OCI-M2 (cell line): Measurements from ENCODE around the gene FAM200A.
"Not testable (repeated sequence)": the region's sequence is repeated elsewhere in the genome, so short reads cannot be mapped to it uniquely, and the experiment has no call there.

ENCODE experiments used
- DNase-seq: peaks from one replicate; lab custom pipeline; 2025; ENCODE audit not compliant: unreplicated experiment; lab: John Stamatoyannopoulos, UW

The FAM200A gene

DNA sequence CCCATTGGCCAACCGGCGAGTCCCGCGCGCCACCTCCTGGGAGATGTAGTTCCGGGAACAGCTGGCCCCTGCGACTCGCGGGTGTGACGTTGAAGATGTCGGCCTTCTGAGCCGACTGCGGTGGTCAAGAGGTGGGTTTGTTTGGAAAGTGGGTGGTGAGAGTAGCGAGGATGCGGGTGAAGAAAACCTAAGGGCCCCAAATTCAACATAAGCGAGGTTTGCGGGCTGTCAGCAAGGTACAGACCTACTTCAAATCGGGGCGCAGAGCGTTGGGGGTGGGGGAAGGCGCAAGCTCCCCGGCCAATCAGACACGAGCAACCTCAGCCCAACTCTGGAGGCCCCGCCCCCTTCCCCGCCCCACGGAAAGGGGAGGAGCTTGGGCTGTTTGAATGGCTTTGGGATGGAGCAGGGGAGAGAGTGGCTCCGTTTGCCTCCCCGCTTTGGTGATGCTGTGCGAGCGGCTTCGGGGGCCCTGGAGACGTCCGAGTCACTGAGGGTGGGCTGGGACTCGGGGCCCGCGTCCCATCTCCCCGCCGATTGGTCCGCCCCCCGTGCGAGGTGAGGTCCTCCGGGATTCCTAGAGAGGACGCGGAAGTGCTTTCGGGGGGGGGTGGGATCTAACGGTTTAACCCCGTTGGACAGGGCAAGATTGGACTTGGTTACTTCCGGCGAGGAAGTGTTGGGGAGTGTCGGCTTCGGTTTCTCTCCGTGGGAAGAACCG, 47.2 kb downstream of the FAM200A start, which contains the start of gene ZKSCAN5:
Gene ZKSCAN5, plus strand, starts transcription at position 60 of the 721 bp plus-strand sequence. CDS start 1,383 bp downstream, outside the sequence.
- peak; percentile 85 for DNase-seq

DNA sequence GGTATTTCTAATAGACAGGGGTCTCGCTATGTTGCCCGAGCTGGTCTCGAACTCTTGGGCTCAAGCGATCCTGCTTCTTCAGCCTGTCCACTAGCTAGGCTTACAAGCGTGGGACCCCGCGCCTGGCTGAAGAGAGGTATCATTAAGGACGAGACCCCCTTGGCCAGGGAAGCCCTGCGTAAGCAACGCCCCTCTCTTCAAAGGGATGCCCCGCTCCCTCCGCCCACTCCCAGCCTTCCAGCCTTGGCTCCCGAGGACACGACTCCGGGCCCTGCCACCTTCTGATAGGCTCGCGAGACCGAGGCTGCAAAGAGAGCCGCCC, 47.7 kb downstream of the FAM200A start:
- no peak for DNase-seq

DNA sequence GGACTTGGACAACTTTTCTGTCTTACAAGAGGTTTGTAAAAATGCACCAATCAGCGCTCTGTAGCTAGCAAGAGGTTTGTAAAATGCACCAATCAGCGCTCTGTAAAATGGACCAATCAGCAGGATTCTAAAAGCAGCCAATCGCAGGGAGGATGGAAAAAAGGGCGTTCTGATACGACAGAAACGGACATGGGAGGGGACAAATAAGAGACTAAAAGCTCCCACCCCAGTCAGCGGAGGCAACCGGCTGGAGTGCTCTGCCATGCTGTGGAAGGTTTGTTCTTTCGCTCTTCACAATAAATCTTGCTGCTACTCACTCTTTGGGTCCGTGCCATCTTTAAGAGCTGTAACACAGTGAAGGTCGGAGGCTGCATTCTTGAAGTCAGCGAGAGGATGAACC, 50.7 kb downstream of the FAM200A start:
- DNase-seq: not testable (repeated sequence)

DNA sequence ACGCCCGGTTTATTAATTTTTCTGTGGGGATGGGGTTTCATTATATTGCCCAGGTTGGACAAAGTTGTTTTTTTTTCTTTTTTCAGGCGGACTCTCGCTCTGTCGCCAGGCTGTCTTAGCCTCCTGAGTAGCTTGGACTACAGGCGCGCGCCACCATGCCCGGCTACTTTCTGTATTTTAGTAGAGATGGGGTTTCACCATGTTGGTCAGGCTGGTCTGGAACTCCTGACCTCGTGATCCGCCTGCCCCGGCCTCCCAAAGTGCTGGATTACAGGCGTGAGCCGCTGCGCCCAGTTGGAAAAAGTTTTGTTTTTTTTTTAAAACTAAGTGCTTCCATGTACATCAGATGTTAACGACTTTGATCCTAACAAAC, 51.3 kb downstream of the FAM200A start:
- no peak for DNase-seq

- no peak for DNase-seq
Measured at GRCh38 chr7:99499721-99500636, 51.9 kb downstream of the FAM200A start, which contains the start of gene ZNF394. TSS of gene ZNF394 (minus strand) at chr7:99500281. CDS start at chr7:99500093, 188 bp downstream.

GRCh38 chr7:99499371-99499720, 52.6 kb downstream of the FAM200A start:
- DNase-seq: no peak

- DNase-seq: no peak
Measured at GRCh38 chr7:99498546-99498944, 53.4 kb downstream of the FAM200A start.

DNA sequence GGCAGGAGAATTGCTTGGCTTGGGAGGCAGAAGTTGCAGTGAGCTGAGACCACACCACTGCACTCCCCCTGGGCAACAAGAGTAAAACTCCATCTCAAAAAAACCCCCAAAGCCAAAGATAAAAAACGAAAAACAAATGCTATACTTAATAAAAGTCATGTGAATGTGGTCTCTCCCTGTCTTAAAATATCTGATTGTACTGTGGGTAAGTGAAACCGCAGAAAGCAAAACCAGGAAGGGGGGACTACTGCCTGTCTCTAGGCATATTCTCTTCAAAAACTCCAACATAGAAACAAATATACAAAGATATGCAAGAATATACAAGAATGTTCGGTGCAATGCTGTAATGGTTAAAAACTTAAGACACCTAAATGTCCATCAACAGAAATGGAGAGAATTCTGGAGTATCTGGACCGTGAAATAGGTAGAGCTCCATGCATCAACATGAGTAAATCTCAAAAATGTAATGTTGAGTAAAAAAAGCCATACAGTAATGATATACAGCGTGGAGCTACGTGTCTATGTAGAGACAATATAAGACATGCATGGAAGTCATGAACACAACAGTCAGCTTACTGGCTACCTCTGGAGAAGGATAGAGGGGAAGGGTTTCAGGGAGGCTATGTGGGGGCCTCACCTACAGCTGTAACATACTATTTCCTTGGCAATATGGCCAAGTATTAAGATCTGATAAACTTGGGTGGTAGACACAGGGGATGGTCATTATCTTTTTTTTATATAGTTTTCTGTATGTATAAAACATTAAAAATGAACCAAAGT, 54.0 kb downstream of the FAM200A start:
- no peak for DNase-seq
